OCI-LY7 (cell line): ENCODE results near the gene RAPGEF6. TPM values are rescaled to one million over a fixed set of nuclear protein-coding genes. Genes with fewer than 3 reads are reported as not detected.

Experiments
- BruUV-seq: library from RNA; stranded (reverse); fragments of 400-500 nt; replicated peaks from 2 replicates; lab custom pipeline; 2021; lab: Mats Ljungman, UMichigan
- CTCF ChIA-PET: fragments of 300-600 bp; sonication (Branson Sonifier 250); formaldehyde crosslinking; loops from one replicate; lab custom pipeline; 2022; ENCODE audit warnings: antibody characterized with exemption; ENCODE audit not compliant: unreplicated experiment; lab: Charles Lee
- POLR2A ChIA-PET: fragments of 300-600 bp; sonication (Branson Sonifier 250); formaldehyde crosslinking; loops from one replicate; lab custom pipeline; 2022; ENCODE audit warnings: antibody characterized with exemption; lab: Charles Lee
- DNase-seq: peaks from one replicate; pipeline ENCODE4 v3.0.0-alpha.2; 2015; ENCODE audit warnings: low spot score
- H2AFZ ChIP-seq: fragments of 200-600 bp; sonication (generic), shearing (Covaris generic); 2 replicates; pipeline ENCODE4 v1.6.1; 2014; ENCODE audit warnings: mild to moderate bottlenecking, antibody characterized with exemption, low read length, moderate library complexity
- H3K27ac ChIP-seq: fragments of 200-600 bp; sonication (generic); 2 replicates; pipeline ENCODE4 v1.5.1; 2014; ENCODE audit warnings: mixed run types, low read depth, mild to moderate bottlenecking, moderate library complexity, low read length, inconsistent platforms; ENCODE audit not compliant: poor library complexity, severe bottlenecking
- H3K36me3 ChIP-seq: fragments of 200-600 bp; sonication (generic); 2 replicates; pipeline ENCODE4 v1.6.1; 2014; ENCODE audit warnings: mild to moderate bottlenecking, antibody characterized with exemption, low read length, moderate library complexity, mixed read lengths; ENCODE audit not compliant: insufficient read depth
- H3K4me1 ChIP-seq: fragments of 200-600 bp; sonication (generic); 2 replicates; pipeline ENCODE4 v1.5.1; 2014; ENCODE audit warnings: mild to moderate bottlenecking, low read length; ENCODE audit not compliant: insufficient read depth, poor library complexity, severe bottlenecking
- H3K4me2 ChIP-seq: fragments of 200-600 bp; sonication (generic); 2 replicates; pipeline ENCODE4 v1.6.1; 2014; ENCODE audit warnings: mild to moderate bottlenecking, low read length
- H3K4me3 ChIP-seq: fragments of 200-600 bp; sonication (generic); 2 replicates; pipeline ENCODE4 v1.5.1; 2014; ENCODE audit warnings: mild to moderate bottlenecking, low read depth, low read length; ENCODE audit not compliant: poor library complexity, severe bottlenecking
- H3K79me2 ChIP-seq: fragments of 200-600 bp; sonication (generic); 2 replicates; pipeline ENCODE4 v1.6.1; 2016; ENCODE audit warnings: low read depth, mild to moderate bottlenecking, low read length, moderate library complexity, mixed read lengths; ENCODE audit not compliant: insufficient read depth
- H3K9me2 ChIP-seq: fragments of 200-600 bp; sonication (generic); 2 replicates; pipeline ENCODE4 v1.6.1; 2016; ENCODE audit warnings: mild to moderate bottlenecking, low read length, mixed read lengths; ENCODE audit not compliant: insufficient read depth
- H3K9me3 ChIP-seq: fragments of 200-600 bp; sonication (generic); 2 replicates; pipeline ENCODE4 v1.6.1; 2014; ENCODE audit warnings: mild to moderate bottlenecking, mixed run types, low read length, mixed read lengths
- H4K20me1 ChIP-seq: fragments of 200-600 bp; sonication (generic); 2 replicates; pipeline ENCODE4 v1.6.1; 2014; ENCODE audit warnings: mild to moderate bottlenecking, antibody characterized with exemption, low read length, moderate library complexity, mixed read lengths; ENCODE audit not compliant: insufficient read depth
- EZH2phosphoT487 ChIP-seq: fragments of 200-600 bp; sonication (generic); IDR thresholded peaks from 2 replicates; pipeline ENCODE4 v1.6.1; 2018; ENCODE audit warnings: low read depth, borderline replicate concordance, mild to moderate bottlenecking, mixed run types, antibody characterized with exemption, low read length, moderate library complexity, mixed read lengths
- intact Hi-C: fragments of 100-400 bp; cut with micrococcal nuclease; formaldehyde crosslinking; loops from one replicate; pipeline ENCODE4 v1.10.0; 2022; ENCODE audit not compliant: unreplicated experiment
- total RNA-seq, 2 experiments: library from RNA; depleted of rRNA in 1 of 2; stranded (reverse); fragments of >200 nt in 1 of 2; shearing (Covaris generic) in 1 of 2; gene quantifications; 2 replicates each; pipeline ENCODE4 v1.2.3, GENCODE V29; 2014 to 2022
- TF ChIP-seq, protein P1 (sequence below): fragments of 200-600 bp; sonication (generic); conservative IDR thresholded peaks from 2 replicates; pipeline ENCODE4 v1.5.1; 2014; ENCODE audit warnings: mild to moderate bottlenecking, antibody characterized with exemption, low read length, moderate library complexity, mixed read lengths

Gene RAPGEF6
- total RNA-seq, 2 experiments from 2014 or later = 39.6 to 50.8 TPM

DNA sequence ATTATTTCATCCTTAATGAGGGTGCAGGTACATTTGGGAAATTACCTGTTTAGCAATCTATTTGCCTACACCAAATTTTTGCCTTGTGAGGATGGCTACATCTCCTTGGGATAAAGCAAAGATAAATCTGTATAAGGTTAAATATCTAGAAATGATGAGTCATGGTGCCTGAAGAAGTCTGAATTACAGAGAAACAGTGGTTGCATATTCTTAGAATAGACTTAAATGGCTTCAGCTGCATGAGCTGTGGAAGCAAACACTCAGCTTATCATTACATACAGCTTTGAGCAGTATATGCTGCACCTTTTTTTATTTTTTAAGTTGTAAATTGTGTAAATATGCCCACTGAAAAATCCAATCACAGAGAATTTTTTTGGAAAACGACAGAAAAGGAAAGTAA, 153.5 kb downstream of the RAPGEF6 start:
- Histone ChIP-seq H3K79me2 (no peaks in the 10 kb centered on the region), H3K9me2 (no peaks in the 10 kb centered on the region), H3K36me3 (peaks cover 92% of the 10 kb centered on the region), H3K4me2 (no peak overlapping the region), H3K4me1 (no peaks in the 10 kb centered on the region), H3K27ac (no peak overlapping the region), H4K20me1 (no peaks in the 10 kb centered on the region), H2AFZ (no peak overlapping the region), H3K9me3 (no peaks in the 10 kb centered on the region), H3K4me3 (no peak overlapping the region)
- no peak for DNase-seq
- CTCF ChIA-PET = no interaction called here
- no peak for TF ChIP-seq EZH2phosphoT487
- TF ChIP-seq, protein P1, sequence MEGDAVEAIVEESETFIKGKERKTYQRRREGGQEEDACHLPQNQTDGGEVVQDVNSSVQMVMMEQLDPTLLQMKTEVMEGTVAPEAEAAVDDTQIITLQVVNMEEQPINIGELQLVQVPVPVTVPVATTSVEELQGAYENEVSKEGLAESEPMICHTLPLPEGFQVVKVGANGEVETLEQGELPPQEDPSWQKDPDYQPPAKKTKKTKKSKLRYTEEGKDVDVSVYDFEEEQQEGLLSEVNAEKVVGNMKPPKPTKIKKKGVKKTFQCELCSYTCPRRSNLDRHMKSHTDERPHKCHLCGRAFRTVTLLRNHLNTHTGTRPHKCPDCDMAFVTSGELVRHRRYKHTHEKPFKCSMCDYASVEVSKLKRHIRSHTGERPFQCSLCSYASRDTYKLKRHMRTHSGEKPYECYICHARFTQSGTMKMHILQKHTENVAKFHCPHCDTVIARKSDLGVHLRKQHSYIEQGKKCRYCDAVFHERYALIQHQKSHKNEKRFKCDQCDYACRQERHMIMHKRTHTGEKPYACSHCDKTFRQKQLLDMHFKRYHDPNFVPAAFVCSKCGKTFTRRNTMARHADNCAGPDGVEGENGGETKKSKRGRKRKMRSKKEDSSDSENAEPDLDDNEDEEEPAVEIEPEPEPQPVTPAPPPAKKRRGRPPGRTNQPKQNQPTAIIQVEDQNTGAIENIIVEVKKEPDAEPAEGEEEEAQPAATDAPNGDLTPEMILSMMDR = no peak
- intact Hi-C loops = no loop called here
- POLR2A ChIA-PET = interaction anchor here (1.4 kb wide), 1 partner anchor 17 kb away, joined by 4 read pairs; no protein-coding TSS in a partner anchor
- no TSS peak for BruUV-seq

DNA sequence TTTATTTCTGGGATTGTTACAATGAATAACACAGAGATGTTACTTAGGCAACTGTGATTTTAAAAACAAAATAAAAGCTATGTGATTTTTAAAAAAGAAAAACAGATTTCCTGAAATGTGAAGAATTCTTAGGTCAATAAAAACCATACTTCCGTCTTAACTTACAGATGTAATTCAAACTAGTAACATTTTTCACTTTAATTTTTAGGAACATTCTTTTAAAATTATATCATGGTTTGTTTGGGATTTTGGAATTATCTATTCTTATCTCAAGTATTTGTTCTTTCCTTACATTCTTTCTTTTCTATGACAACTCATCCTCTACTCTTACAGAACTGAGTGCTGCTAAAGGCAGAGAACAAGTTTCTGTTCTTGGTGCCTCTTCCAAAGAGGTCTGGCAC, 159.5 kb downstream of the RAPGEF6 start:
- Histone ChIP-seq H3K27ac (no peak overlapping the region), H3K36me3 (peaks cover 88% of the 10 kb centered on the region), H3K4me3 (no peak overlapping the region), H3K4me2 (no peak overlapping the region), H3K9me3 (no peaks in the 10 kb centered on the region), H2AFZ (no peak overlapping the region), H3K4me1 (no peaks in the 10 kb centered on the region), H4K20me1 (no peaks in the 10 kb centered on the region), H3K79me2 (no peaks in the 10 kb centered on the region), H3K9me2 (no peaks in the 10 kb centered on the region)
- ChIA-PET CTCF (no interaction called here), POLR2A (interaction anchor here (0.6 to 1.8 kb wide), 4 partner anchors 12 to 126 kb away, joined by 3 to 5 read pairs (median 4); no protein-coding TSS in a partner anchor)
- DNase-seq = no peak
- TF ChIP-seq, protein P1 = no peak
- TF ChIP-seq EZH2phosphoT487 = no peak
- no TSS peak for BruUV-seq
- intact Hi-C loops = no loop called here

DNA sequence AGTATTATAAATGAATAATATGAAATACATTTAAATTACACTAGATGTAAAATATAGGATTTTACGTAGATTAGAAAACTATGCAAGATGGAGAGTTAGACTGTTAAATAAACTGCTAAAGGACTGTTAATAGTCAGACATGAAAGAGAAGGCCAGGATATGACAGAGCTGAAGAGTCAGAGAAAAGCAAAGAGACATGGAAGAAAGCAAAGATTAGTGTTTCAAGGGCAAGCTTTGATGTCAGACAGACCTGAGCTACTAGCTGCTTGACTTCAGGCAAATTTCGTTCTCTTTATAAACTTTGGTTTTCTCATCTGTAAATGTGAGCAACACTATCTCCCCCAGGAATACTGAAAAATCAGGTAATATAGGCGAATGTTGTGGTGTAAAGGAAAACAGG, 161.3 kb downstream of the RAPGEF6 start:
- Histone ChIP-seq H3K9me2 (no peaks in the 10 kb centered on the region), H3K36me3 (peaks cover 82% of the 10 kb centered on the region), H2AFZ (no peak overlapping the region), H3K4me2 (no peak overlapping the region), H3K27ac (no peak overlapping the region), H3K79me2 (no peaks in the 10 kb centered on the region), H3K9me3 (no peaks in the 10 kb centered on the region), H3K4me1 (no peaks in the 10 kb centered on the region), H3K4me3 (no peak overlapping the region), H4K20me1 (no peaks in the 10 kb centered on the region)
- TF ChIP-seq EZH2phosphoT487 = no peak
- TF ChIP-seq, protein P1 = no peak
- intact Hi-C loops = no loop called here
- ChIA-PET CTCF (no interaction called here), POLR2A (no interaction called here)
- no peak for DNase-seq
- no TSS peak for BruUV-seq
